HG03280 (cell line): ENCODE data around the gene RGL2.

Experiments used
- ATAC-seq: cut with Tn5 transposase; IDR thresholded peaks from one replicate; pipeline ENCODE4 v1.9.1; 2021; ENCODE audit warnings: mild to moderate bottlenecking, moderate library complexity; ENCODE audit not compliant: unreplicated experiment

Gene RGL2

DNA sequence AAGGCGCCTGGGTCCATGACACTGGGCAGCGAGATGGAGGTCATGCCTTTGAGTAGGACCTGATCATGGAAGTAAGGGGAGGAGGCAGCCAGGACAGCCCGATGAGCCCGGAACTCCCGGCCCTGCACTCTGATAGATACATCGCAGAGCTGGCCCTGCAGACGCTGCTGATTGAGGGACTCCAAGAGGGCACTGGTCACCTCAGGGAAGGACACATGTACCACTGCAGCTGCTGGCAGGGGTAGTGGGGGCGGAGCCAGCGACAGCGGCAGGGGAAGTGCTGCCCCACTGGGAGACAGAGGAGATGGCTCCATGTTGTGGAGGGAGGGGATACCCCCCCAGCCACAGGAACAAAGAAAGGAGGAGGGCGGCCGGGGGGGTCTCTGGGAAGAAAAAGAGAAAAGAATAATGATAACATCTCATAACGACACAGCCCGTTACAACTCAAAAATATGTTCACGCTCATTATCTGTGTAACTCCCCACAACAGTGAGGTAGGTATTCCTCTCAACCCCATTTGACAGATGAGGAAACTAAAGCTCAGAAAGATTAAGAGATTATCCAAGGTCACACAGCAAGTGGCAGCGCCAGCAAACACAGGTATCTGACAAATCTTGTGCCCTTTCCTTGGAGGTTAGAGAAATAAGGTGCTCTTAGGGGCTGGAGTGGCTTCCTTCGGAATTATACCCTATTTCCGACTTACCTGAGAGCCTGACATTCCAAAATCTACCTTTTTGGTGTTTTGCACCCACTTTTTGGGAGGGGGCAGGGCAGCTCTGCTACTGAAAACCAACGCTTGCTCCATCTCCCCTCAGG lies 18.1 kb upstream of the RGL2 start:
- no peak for ATAC-seq

DNA sequence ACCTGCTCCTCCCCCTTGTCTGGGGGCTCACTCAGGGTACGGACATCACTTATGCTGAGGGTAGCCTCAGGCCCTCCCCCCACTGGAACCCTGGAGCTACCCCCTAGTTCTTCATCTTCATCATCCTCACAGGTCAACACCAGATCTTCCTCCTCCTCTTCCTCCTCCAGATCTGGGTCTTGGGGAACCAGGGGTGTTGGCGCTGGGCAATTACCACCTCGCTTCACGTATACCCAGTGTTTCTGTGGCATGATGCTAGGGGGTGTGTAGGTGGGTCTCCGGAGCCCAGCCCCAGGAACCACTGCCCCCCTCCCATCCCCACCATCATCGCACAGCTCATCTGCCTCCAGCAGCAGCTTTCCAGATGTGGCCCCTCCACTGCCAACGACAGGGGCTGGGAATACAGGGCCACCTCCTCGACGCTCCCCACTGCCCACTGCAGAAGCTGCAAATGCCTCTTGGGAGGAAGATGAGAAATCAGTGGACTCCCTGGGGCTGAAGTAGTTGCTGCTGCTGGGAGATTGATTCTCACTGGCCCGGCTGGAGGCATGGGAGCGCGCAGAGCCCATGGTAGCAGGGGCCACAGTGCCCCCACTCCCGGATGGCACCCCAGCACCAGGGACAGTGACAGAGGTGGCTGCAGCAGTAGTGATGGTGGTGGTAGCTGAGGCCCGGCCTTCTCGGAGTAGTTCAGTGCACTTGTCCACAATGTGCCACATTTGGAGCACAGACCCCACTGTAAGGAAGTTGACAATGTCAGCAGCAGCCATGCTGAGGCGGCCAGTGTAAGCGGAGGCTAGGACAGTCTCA lies 17.3 kb upstream of the RGL2 start:
- no peak for ATAC-seq

DNA sequence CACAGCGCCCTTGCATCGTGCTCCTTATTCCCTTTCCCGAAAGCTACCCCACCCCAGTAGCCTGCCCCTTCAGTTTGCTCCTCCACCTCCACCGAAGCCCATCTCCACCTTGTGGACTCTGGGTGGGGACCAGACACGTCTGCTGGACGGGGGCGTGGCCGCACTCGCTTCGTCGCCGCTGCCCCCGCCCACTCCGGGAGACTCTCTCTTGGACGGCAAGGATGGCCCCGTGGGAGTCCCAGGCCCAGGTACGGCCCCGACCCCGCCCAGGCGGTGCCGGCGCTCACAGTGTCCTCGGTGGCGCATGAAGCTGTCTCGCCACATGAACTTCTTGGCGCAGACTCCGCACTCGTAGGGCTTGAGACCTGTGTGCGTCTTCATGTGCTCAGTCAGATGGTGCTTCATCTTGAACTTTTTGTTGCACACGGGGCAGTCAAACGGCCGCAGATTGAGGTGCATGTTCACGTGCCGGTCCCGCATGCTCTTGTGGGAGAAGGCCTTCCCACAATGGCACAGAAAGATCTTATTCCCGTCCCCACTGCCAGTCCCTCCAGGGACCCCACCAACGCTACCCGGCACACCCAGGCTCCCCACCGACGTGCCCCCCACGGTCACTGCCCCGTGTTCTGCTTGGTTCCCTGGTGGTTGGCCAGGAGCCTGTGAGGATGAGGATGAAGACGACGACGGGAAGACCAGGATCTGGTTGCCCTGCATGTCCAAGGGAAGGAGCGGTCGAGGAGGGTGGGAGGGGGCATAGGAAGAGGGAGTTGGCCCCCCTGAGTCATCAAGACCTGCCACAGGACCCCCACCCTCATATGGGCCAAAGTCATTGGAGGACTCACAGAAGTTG lies 16.4 kb upstream of the RGL2 start:
- no peak for ATAC-seq

DNA sequence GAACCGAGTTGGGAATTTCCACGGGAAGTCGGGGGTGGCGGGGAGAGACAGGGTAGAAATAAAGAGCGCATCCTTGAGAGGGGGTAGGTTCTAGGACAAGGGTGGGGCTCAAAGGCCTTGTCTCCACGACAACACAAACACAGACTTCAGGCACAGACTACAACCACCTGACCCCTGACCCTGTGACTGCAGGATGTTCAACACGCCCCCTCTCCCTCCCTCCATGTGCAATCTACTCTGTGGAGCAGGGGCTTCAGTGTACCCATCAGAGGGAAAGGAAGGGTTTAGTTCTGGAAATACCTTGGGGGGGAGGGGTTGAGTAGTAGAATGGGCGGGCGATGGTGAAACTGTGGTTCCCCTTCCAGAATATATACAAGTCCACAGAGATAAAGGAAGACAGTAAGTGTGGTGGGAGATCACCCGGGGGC lies 15.8 kb upstream of the RGL2 start:
- no peak for ATAC-seq

DNA sequence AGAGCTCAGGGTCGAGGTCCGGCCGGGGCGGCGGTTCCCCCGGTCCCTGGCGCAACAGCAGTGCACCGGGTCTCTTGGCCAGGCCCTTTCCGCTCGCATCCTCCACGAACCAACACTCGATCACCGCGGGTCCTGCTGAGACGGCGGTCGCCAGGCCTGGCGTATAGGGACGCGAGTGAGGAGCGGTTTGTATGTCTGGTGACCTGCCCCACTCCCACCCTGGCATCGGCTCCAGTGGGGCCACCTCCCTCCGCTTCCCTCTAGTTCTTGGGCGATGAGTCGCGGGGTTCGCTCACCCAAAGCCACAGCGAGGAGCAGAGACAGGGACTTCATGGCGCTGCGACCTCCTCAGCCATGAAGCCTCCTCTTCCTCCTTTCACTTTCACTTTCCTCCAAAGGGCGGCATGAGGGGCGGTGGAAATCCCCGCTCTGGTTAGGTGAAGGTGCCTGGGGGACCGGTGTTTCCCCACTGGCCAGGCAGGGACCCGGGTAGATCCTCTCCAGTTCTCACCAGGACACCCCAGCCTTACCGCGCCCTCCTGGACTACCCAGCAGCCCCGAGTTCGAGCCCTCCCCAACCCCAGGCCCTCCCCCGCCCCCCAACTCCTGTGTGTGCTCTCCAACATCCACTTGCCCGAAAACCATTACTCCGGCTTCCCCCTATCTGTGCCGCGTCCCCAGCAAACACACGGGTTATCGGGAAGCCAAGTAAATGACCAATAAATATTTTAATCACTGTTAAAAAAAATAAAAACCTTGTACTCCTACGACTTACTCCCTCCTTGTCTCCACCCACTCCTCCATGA lies 15.2 kb upstream of the RGL2 start, which contains the start of gene TAPBP:
TSS of gene TAPBP (minus strand) at position 370 of the 806 bp plus-strand sequence. CDS start at position 333, 37 bp downstream.
- ATAC-seq, result peak; percentile 25

DNA sequence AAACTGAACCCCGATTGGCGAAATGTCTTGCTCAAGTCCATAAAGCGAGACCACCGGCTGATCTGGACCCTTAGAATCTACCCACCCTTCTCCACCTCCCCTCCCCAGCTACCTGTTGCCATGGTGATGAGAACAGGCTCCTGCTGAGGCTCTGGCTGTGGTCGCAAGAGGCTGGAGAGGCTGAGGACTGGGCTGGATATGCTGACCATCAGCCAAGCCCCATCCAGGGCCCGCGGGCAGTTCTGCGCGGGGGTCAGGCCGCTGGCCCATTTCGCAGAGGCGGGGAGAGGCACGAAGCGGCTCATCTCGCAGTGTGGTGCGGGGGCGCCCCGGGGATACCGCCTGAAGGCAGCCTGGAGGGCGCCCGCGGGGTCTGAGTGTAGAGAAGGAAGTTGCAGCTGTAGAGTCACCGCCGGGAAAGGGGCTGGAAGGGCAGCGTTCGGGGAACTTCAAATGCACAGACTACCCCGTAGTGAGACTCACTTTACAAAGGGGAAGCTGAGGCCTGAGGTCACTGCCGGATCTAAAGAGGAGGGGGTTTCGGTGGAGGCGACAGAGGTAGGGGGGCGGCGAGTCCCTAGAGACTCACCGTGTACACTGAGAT lies 14.5 kb upstream of the RGL2 start:
- no peak for ATAC-seq

DNA sequence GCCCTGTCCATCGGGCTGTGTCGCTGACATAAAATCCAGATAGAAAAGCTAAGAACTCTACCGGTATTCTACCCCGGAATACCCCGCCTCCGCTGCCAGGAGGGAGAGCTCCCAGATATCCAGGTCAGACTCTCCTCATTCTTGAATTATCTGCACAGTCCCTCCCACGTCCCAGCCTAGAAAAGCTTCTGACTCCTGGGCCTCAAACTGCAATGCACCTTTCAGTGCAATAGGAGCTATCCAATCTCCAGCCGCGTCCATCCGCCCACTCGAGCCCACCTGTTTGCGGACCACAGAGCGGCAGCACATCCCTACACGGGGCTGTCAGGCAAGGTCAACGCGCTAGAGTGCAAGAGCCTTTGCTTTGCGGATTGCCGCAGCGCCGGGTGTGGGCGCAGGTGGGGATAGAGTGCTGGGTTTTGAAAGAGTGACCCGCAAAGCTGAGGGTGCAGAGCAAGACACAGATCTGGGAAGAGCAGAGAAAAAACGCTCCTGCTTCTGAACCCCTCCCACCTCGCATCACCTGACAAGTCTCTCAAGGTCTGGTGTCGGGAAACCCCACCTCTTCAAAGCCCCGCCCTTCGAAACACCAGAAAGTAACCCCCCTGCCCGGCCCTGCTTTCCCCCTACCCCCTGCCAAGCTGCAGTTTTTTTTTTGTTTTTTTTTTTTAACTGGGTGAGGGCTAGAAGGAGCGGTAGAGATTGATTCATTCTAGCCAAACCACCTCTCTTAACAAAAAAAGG lies 13.8 kb upstream of the RGL2 start:
- peak; percentile 31 for ATAC-seq

DNA sequence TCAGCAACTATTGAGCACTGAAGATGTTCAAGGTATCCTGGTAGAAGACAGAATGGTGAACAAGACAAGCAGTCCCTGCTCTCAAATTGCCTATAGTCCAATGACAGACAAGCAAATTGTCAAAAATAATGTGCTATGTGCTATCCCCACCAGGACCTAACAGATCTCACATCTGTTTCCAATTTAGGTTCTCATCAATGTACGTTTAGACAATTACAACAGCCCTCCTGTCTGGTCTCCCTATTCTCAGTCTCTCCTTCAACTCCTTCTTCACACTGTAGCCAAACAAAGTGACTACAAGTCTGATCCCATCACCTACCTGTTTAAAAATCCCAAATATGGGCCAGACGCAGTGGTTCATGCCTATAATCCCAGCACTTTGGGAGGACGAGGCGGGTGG lies 7.6 kb upstream of the RGL2 start:
- no peak for ATAC-seq

DNA sequence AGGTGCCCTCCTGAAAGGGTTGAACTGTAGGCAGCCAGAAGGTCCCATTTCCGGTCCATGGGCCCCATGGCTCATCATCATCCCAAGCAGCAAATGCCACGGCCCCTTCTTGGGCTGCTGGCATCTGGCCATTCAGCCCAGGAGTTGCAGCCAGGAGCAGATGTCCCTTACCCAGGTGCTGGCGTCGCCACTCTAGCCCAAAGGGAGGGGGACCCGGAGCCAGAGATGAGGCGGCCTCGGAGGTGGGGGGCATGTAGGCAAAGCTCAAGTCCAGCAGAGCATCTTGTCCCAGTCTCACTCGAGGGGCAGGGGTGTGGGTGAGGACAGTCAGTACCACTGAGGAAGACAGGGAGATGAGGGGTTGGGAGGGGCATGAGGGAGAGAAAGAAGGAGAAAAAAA lies 6.3 kb upstream of the RGL2 start:
- no peak for ATAC-seq

DNA sequence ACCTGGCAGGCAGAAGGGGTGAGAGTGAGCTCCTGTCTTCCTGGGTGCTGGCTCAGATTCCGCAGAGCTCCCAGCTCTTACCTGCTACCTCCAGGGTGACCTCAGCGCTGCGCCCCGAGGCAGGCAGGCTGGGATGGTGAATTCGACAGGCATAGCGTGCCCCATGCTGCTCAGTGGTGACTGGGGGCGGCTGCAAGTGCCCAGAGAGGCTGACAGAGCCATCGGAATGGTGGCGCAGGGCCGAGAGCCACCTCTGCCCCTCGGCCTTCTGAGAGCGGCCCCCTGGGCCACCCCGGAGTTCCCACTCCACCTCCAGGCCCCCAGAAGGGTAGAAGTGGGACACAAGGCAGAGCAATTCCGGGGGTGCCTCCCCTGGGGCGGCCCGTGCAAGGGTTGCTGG lies 5.5 kb upstream of the RGL2 start:
- ATAC-seq, result no peak

DNA sequence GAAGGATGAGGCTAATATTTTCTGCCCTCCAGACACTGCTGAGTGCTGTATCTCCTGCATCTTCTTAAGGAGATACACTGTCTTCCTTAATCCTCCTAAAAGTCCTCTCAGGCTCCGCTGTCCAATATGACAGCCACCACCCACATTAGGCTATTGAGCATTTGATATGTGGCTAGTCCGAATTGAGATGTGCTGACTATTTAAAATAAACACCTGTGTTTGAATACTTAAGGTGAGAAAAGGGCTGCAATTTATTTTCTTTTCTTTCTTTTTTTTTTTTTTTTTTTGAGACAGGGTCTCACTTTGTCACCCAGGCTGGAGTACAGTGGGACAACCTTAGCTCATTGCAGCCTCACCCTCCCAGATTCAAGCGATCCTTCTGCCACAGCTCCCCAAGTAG lies 3.1 kb upstream of the RGL2 start:
- ATAC-seq, result no peak

DNA sequence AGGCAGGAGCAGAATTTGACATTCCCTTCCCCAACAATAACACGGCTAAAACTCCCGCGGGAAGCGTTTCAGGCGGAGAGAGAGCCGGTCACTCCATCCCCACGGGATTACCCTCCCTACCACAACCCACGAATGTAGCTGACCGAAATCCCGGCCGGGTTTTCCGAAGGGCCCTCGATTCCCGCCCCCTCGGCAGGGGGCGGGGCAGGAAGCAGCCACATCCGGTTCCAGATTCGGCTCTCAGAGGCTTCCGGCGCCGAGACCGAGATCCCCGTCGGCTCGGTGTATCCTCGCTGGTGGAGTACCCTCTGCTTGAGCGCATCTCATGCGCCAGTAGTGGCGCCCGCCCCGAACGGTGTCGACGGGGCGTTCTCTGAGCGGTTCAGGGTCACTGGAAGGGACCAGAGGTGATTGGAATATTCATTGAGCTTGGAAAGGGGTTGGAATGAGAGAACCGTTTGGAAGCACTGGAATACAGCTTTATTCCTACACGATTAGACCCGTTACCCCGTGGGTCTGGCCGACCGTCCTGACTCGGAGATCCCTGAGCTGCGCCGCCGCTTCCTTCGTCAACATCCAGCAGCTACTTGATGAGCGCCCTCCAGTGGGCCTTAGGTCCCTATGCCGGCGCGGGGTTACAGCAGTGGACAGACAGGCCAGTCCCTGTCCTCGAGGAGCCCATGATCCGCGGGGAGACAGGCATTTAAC lies 649 bp upstream of the RGL2 start:
- peak; percentile 66 for ATAC-seq

DNA sequence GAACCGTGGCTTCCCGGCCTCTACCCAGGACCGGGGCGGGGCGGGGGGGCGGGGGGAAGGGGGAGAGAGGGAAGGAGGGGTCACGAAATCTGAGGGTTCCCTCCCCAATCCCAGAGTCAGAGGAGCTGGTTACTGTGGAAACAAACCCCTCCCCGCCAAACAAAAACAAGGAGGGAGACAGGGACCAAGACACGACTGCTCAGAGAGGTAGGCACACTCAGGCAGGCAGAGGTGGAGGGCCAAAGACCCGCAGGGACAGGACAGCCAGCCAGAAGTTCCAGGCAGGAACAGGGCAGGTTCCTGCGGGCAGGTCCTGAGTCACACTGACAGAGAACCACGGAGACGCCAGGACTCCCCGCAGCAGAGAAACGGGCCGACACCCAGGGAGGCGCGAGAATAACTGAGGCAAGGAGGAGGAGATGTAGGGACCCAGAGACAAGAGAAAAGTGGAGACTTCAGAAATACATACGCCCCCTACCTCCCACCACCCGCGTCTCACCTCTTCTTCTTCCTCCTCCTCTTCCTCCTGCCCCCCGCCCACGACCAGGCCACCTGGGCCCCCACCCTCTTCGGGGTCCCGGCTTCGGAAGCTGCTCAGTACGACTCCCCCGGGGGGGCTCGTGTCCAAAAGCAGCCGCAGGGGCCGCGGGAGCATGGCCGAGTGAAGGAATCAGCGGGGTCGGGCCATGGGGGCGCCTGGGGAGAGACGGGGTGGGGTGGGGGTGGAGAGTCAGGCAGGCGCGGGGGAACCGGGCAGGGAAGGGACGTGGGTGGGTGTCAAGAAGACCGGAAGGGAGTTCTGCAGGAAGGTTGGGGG lies 578 bp downstream of the RGL2 start:
- ATAC-seq, result no peak

DNA sequence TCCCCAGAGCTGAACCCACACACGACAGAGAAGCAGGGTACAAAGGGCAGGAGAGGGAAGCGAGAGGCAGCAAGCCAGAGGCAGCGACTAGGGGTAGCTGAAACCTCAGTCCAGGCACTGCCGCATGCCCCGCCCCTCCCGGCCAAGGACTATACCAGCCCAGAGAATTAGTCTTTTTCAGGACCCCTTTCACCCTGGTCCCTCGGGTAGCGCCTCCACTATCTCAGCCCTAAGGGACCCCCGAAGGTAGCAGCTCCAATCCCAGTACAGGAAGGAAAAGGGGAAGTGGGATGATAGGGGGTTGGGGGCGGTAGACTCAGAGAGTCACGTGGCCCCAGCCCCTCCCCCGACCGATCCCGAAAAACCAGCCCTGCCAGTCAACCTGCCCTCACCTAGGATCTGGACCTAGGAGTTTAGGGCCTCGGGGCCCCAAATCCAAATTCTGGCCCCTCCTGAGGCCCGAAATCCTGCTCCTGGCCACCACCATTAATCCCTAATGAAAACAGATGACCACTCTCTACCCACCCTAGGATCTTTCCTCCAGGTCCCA lies 1.3 kb downstream of the RGL2 start:
- ATAC-seq, result no peak

DNA sequence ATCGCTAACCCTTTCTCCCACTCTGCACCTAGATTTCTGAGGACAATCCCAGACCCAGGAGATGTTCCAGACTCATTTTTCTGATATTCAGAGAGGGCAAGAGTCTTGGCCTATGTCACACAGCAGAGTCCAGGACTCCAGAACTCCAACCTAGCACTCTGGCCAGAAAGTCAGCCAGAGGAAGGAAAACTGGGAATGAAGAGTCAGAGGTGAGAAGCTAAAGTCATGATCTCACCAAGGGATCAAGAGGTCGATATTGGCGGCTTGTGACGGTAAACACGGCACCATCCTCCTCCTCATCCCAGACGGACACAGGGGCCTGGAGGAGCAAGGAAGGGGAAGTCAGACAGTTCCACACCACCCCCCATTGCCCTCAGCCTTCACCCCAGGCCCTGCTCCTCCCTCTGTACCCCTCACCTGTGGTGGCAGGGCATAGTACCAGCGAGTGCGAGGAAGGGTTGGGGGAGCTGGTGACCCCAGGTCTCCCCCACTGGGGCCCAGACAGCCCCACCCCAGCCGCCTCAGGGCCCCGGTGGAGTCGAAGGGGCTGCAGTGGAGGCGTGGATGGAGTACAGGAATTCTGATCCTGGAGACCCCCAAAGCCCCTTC lies 1.8 kb downstream of the RGL2 start:
- no peak for ATAC-seq

DNA sequence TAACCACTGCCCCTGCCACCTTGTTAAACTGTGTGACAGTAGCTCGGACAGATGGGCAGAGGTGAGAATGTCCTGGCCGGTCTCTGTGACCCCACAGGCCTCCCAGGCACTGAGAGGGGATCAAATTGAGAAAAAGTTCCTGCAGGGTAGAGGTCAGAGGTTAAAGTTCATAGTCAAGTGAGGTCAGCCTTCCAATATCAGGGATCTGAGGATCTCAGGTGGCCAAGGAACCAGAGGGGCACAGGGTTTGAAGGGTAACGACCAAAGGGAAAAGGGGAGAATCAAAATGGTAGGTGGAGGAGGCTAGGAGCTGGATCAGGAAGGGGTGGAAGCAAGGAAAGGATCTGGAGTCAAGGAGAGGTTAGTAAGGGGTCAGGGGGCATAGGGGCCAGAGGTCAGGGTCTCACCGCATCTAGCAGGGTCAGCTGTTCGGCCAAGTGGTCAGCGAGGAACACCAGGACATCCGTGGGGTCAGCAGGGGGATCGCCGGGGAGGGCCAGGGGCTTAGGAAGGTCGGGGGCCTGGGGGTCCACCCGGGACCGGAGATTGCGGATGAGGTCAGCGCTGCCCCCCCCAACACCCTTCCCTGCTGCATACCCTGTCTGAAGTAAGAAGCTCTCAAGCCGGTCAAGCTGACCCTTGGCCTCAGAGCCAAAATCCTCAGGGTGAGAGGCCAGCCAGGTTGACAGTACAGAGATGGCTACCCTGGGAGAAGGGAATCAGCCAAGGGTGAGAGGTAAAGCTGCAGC lies 2.9 kb downstream of the RGL2 start:
- no peak for ATAC-seq
